Loucy (cell line): Measurements from ENCODE around the gene MYL6.

Experiments
- CTCF ChIP-seq: fragments of 200-600 bp; sonication (generic); conservative IDR thresholded peaks from 2 replicates; pipeline ENCODE4 v1.5.1; 2014; ENCODE audit warnings: mild to moderate bottlenecking, antibody characterized with exemption, low read length
- EZH2phosphoT487 ChIP-seq: fragments of 200-600 bp; IDR thresholded peaks from 2 replicates; pipeline ENCODE4 v1.6.1; 2018; ENCODE audit warnings: antibody characterized with exemption, mild to moderate bottlenecking, moderate library complexity, borderline replicate concordance

GRCh38 chr12:56193025-56193578 lies 34.9 kb downstream of the MYL6 start:
- TF ChIP-seq CTCF (peak; percentile 95), EZH2phosphoT487 (no peak)
